ENCODE results near the gene APOA4. TPM values are rescaled to one million over a fixed set of nuclear protein-coding genes. Genes with fewer than 3 reads are reported as not detected.

The APOA4 gene
- total and polyA plus RNA-seq, 12 donors = 0.17 to 1.1 TPM; not detected in 10

- 86 to 91% (median 91%) methylated on average over 35 to 51 of the region's 51 CpGs for WGBS, 4 donors
- no peaks in the 10 kb centered on the region for H3K4me1 ChIP-seq (replicated peaks in 1 of 2)
- H3K36me3 ChIP-seq (replicated peaks in 1 of 2) = no peaks in the 10 kb centered on the region
- H3K4me3 ChIP-seq = no peak overlapping the region
- intact Hi-C loops (cut with DNase I) = no loop called here
- DNase-seq = no peak
- TF ChIP-seq POLR2A (IDR thresholded peaks at IDR 0.05) = no peak
- no peak for TF ChIP-seq CTCF (IDR thresholded peaks at IDR 0.05)
- no peaks in the 10 kb centered on the region for H3K9me3 ChIP-seq (replicated peaks in 1 of 3)
- H3K27ac ChIP-seq = no peak overlapping the region
- no peaks in the 10 kb centered on the region for H3K27me3 ChIP-seq
These were observed 1.8 kb downstream of the APOA4 start for GRCh38 chr11:116821050-116821918.

- DNase-seq = no peak
- no peaks in the 10 kb centered on the region for H3K27me3 ChIP-seq
- intact Hi-C loops (cut with DNase I) = no loop called here
- no peaks in the 10 kb centered on the region for H3K36me3 ChIP-seq (replicated peaks in 1 of 2)
- H3K4me3 ChIP-seq = no peak overlapping the region
- no peak for TF ChIP-seq POLR2A (IDR thresholded peaks at IDR 0.05)
- TF ChIP-seq CTCF (IDR thresholded peaks at IDR 0.05) = no peak
- no peaks in the 10 kb centered on the region for H3K9me3 ChIP-seq (replicated peaks in 1 of 3)
- H3K27ac ChIP-seq = no peak overlapping the region
- no peaks in the 10 kb centered on the region for H3K4me1 ChIP-seq (replicated peaks in 1 of 2)
- WGBS, 4 donors = 87 to 92% (median 91%) methylated on average over 8 to 9 of the region's 9 CpGs
These were observed 4.1 kb downstream of the APOA4 start for GRCh38 chr11:116819049-116819448.

- no peak for DNase-seq
- H3K27me3 ChIP-seq = no peaks in the 10 kb centered on the region
These were observed 8.6 kb downstream of the APOA4 start for GRCh38 chr11:116814502-116814901.

More at GRCh38 chr11:116814502-116814901, 8.6 kb downstream of the APOA4 start:
- no peaks in the 10 kb centered on the region for H3K36me3 ChIP-seq (replicated peaks in 1 of 2)
- H3K9me3 ChIP-seq (replicated peaks in 1 of 3) = no peaks in the 10 kb centered on the region
- no peak overlapping the region for H3K27ac ChIP-seq
- no peaks in the 10 kb centered on the region for H3K4me1 ChIP-seq (replicated peaks in 1 of 2)
- TF ChIP-seq CTCF (IDR thresholded peaks at IDR 0.05) (no peak), POLR2A (IDR thresholded peaks at IDR 0.05) (no peak)
- WGBS, 4 donors = 81 to 89% (median 86%) methylated on average over 6 of the region's 6 CpGs
- H3K4me3 ChIP-seq = no peak overlapping the region
- intact Hi-C loops (cut with DNase I) = no loop called here
